ENCODE measurements around the gene EPHA10. TPM values are rescaled to one million over a fixed set of nuclear protein-coding genes. Genes with fewer than 3 reads are reported as not detected.

Gene EPHA10
- total and polyA plus RNA-seq, 7 donors: 0.05 TPM; not detected in 6

DNA sequence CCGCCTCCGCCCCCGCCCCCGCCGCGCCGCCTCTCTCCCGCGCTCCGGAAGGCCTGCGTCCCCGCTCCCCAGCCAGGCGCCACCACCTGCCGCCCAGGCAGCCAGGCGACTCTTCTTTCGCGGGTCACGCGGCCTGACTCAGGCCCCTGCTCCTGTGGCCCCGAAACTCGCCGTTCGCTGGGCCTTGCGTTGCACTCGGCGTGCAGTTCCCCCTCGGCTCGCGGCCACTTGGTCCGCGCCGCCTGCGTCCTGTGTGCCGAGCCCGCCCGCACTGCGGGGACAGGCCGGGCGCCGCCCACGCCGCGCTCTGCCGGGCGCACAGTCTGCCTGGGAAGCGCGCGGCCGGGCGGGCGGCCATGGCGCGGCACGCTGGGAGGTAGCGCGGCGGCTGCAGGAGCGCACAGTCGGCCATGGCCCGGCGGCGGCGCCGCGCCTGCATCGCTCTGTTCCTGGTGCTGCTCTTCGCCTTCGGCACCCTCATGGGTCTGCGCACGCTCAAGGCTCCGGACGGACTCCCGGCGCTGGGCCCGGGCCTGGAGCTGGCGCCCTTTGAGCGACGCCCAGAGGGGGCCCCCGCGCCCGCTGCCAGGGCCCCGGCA is 29.0 kb upstream of the EPHA10 start, which contains the start of gene MANEAL:
MANEAL (plus strand) TSS at position 75 of the 599 bp plus-strand sequence; CDS start at position 411, 336 bp downstream.
- DNase-seq (peak; percentile 50 to 76), ATAC-seq (peak; percentile 72 to 86 (median 78))
- 0 to 1% (median 1%) methylated on average over 34 to 81 of the region's 82 CpGs for WGBS, 3 donors
- Histone ChIP-seq H3K27me3 (ENCODE audit: insufficient read depth in 3 of 3, low read length in 2 of 3) (no peaks in the 10 kb centered on the region), H3K4me3 (peak within 1 kb of the TSS; percentile 65), H3K27ac (no peak within 1 kb of the TSS), H3K36me3 (ENCODE audit: insufficient read depth in 1 of 2, low read depth in 1 of 2) (peaks cover 0 to 8% of the 10 kb centered on the region in 2 donors), H3K4me1 (peaks cover 16% of the 10 kb centered on the region), H3K9me3 (no peaks in the 10 kb centered on the region)
- TF ChIP-seq, protein P1, sequence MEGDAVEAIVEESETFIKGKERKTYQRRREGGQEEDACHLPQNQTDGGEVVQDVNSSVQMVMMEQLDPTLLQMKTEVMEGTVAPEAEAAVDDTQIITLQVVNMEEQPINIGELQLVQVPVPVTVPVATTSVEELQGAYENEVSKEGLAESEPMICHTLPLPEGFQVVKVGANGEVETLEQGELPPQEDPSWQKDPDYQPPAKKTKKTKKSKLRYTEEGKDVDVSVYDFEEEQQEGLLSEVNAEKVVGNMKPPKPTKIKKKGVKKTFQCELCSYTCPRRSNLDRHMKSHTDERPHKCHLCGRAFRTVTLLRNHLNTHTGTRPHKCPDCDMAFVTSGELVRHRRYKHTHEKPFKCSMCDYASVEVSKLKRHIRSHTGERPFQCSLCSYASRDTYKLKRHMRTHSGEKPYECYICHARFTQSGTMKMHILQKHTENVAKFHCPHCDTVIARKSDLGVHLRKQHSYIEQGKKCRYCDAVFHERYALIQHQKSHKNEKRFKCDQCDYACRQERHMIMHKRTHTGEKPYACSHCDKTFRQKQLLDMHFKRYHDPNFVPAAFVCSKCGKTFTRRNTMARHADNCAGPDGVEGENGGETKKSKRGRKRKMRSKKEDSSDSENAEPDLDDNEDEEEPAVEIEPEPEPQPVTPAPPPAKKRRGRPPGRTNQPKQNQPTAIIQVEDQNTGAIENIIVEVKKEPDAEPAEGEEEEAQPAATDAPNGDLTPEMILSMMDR (IDR thresholded peaks at IDR 0.05): no peak
- intact Hi-C loops (cut with DNase I): no loop called here

DNA sequence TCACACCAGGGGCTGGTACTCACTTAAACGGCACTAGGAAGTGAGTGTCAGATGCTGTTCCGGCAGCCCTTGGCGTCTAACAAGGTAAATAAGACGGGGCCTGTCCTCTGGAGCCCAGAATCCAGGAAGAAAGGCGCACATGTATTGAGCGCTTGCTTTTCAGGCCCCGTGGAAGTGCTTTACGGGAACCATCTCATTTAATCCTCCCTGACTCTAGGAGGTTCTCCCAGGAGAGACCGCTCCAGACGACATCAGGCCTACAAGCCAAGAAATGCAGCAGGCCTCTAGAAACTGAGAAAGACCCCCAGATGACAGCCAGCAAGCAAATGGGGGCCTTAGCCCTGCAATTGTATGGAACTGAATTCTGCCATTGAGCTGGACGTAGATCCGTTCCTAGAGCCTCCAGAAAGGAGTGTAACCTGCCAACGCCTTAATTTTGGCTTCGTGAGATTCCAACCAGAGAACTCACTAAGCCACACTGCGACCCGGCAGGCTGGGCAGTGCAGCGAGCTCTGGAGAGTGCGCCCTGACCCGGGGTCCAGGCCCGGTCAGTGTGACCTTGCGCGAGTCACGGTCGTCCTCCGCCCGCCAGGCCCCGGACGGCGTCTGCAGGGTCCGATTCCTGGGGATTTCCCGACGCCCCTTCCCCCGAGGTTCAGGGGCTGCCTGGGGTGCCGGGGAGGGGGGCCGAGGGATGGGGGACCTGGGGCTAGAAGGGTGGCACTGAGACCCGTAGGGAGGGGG is 28.2 kb upstream of the EPHA10 start:
- Histone ChIP-seq H3K36me3 (ENCODE audit: insufficient read depth in 1 of 2, low read depth in 1 of 2) (peaks cover 0 to 8% of the 10 kb centered on the region in 2 donors), H3K4me1 (peaks cover 16% of the 10 kb centered on the region), H3K27me3 (ENCODE audit: insufficient read depth in 3 of 3, low read length in 2 of 3) (peaks cover 0 to 2% (median 0%) of the 10 kb centered on the region in 3 donors), H3K27ac (no peak overlapping the region), H3K4me3 (peak overlapping the region; percentile 65), H3K9me3 (no peaks in the 10 kb centered on the region)
- ATAC-seq (peak in 2 of 4 donors; percentile 9 to 25), DNase-seq (no peak)
- WGBS, 3 donors: 27 to 36% (median 27%) methylated on average over 29 to 36 of the region's 36 CpGs
- TF ChIP-seq, protein P1 (IDR thresholded peaks at IDR 0.05): no peak
- intact Hi-C loops (cut with DNase I): no loop called here

DNA sequence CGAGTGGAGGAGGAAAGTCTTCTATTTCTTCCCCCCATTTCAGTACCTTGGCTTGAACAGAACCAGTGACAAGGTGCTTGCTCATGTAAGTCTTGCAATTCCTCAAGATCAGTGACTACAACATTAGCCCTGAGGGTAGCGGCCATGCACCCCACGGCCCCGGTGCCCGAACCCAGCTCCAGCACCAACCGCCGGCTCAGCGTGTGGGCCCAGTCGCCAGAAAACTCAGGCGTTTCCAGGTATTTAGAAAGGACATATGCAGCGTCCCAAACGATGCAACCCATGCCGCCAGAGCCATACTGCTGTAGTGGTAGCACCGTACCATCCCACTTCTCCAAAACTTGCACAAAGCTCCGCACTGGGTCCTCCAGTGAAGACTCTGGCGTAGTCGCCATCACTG is 17.6 kb upstream of the EPHA10 start:
- ATAC-seq (no peak), DNase-seq (no peak)
- no peaks in the 10 kb centered on the region for H3K4me1 ChIP-seq
- H3K27me3 ChIP-seq (ENCODE audit: insufficient read depth in 3 of 3, low read length in 2 of 3): peaks cover 0 to 23% (median 0%) of the 10 kb centered on the region in 3 donors
- no peaks in the 10 kb centered on the region for H3K9me3 ChIP-seq
- no peak overlapping the region for H3K4me3 ChIP-seq
- intact Hi-C loops (cut with DNase I): no loop called here
- H3K27ac ChIP-seq: no peak overlapping the region
- TF ChIP-seq, protein P1 (IDR thresholded peaks at IDR 0.05): no peak
- WGBS, 3 donors: 78 to 80% (median 79%) methylated on average over 17 of the region's 17 CpGs
- no peaks in the 10 kb centered on the region for H3K36me3 ChIP-seq (ENCODE audit: insufficient read depth in 1 of 2, low read depth in 1 of 2)

DNA sequence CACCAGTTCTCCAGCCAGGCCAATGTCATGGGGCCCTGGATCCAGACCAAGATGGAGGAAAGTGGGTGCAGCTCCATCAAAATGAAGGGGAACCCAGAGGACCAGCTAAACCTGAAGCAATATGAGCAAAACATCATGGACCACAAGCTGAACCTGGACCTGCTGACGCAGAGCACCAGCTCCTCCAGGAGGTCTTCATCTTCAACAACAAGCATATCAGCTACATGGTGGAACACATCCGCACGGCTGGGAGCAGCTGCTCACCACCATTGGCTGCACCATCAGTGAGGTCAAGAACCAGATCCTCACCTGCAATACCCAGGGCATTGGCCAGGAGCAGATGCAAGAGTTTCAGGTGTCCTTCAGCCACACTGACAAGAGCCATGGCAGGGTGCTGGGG is 13.7 kb upstream of the EPHA10 start:
- TF ChIP-seq, protein P1 (IDR thresholded peaks at IDR 0.05): no peak
- WGBS, 3 donors: 76 to 92% (median 89%) methylated on average over 3 of the region's 3 CpGs

More for the DNA sequence above, 13.7 kb upstream of the EPHA10 start:
- no peaks in the 10 kb centered on the region for H3K36me3 ChIP-seq (ENCODE audit: insufficient read depth in 1 of 2, low read depth in 1 of 2)
- DNase-seq (no peak), ATAC-seq (no peak)
- H3K27ac ChIP-seq: no peak overlapping the region
- H3K27me3 ChIP-seq (ENCODE audit: insufficient read depth in 3 of 3, low read length in 2 of 3): peaks cover 0 to 9% (median 0%) of the 10 kb centered on the region in 3 donors
- H3K9me3 ChIP-seq: no peaks in the 10 kb centered on the region
- H3K4me1 ChIP-seq: no peaks in the 10 kb centered on the region
- H3K4me3 ChIP-seq: no peak overlapping the region
- intact Hi-C loops (cut with DNase I): no loop called here

Data from psoas muscle (tissue), 8 donors.